ENCODE measurements around the gene DNAH10. TPM values are rescaled to one million over a fixed set of nuclear protein-coding genes. Genes with fewer than 3 reads are reported as not detected.

The DNAH10 gene
- total RNA-seq, 2 donors from 2014 or later: 0.09 to 0.64 TPM

GRCh38 chr12:123853396-123854070 lies 91.4 kb downstream of the DNAH10 start:
- Mint-ChIP-seq H3K4me1 (no peaks in the 10 kb centered on the region), H3K9me3 (no peaks in the 10 kb centered on the region), H3K36me3 (ENCODE audit: low read depth) (no peaks in the 10 kb centered on the region), H3K27ac (no peak overlapping the region), H3K4me3 (no peak overlapping the region), H3K27me3 (ENCODE audit: insufficient read depth) (peaks cover 8% of the 10 kb centered on the region)
- no peak overlapping the region for H3K27ac ChIP-seq (ENCODE audit: low read depth, low read length)
- peak; percentile 30 for DNase-seq
- H3K9ac ChIP-seq (ENCODE audit: extremely low read depth, low read length, poor library complexity, severe bottlenecking): no peak overlapping the region
- WGBS, 2 experiments (ENCODE audit: insufficient coverage in 1 of 2, insufficient read length in 1 of 2): 89 to 90% methylated on average over 22 to 28 of the region's 28 CpGs
- H3K4me1 ChIP-seq (ENCODE audit: control insufficient read depth, insufficient read depth, low read length): no peaks in the 10 kb centered on the region
- no peak overlapping the region for H3K4me3 ChIP-seq (ENCODE audit: low read length)
- no peaks in the 10 kb centered on the region for H3K36me3 ChIP-seq (ENCODE audit: control insufficient read depth, insufficient read depth, low read length)
- H3K9me3 ChIP-seq (ENCODE audit: control insufficient read depth, low read length): no peaks in the 10 kb centered on the region
- no peak for TF ChIP-seq CTCF (conservative IDR thresholded peaks at IDR 0.05)
- no peaks in the 10 kb centered on the region for H3K27me3 ChIP-seq (ENCODE audit: control insufficient read depth, insufficient read depth, low read length, poor library complexity, severe bottlenecking)

- H3K27me3 Mint-ChIP-seq (ENCODE audit: insufficient read depth): peaks cover 8% of the 10 kb centered on the region
- H3K27ac Mint-ChIP-seq: no peak overlapping the region
- Histone ChIP-seq H3K9ac (ENCODE audit: extremely low read depth, low read length, poor library complexity, severe bottlenecking) (no peak overlapping the region), H3K27me3 (ENCODE audit: control insufficient read depth, insufficient read depth, low read length, poor library complexity, severe bottlenecking) (no peaks in the 10 kb centered on the region), H3K4me3 (ENCODE audit: low read length) (no peak overlapping the region), H3K9me3 (ENCODE audit: control insufficient read depth, low read length) (no peaks in the 10 kb centered on the region), H3K36me3 (ENCODE audit: control insufficient read depth, insufficient read depth, low read length) (no peaks in the 10 kb centered on the region), H3K4me1 (ENCODE audit: control insufficient read depth, insufficient read depth, low read length) (no peaks in the 10 kb centered on the region), H3K27ac (ENCODE audit: low read depth, low read length) (no peak overlapping the region)
- no peak overlapping the region for H3K4me3 Mint-ChIP-seq
- no peaks in the 10 kb centered on the region for H3K9me3 Mint-ChIP-seq
- DNase-seq: peak; percentile 26
- no peaks in the 10 kb centered on the region for H3K4me1 Mint-ChIP-seq
- WGBS, 2 experiments (ENCODE audit: insufficient coverage in 1 of 2, insufficient read length in 1 of 2): 78 to 79% methylated on average over 7 of the region's 7 CpGs
- no peak for TF ChIP-seq CTCF (conservative IDR thresholded peaks at IDR 0.05)
- no peaks in the 10 kb centered on the region for H3K36me3 Mint-ChIP-seq (ENCODE audit: low read depth)
Observed at GRCh38 chr12:123854232-123854631, 92.1 kb downstream of the DNAH10 start.

- H3K9me3 ChIP-seq (ENCODE audit: control insufficient read depth, low read length): no peaks in the 10 kb centered on the region
- H3K36me3 Mint-ChIP-seq (ENCODE audit: low read depth): no peaks in the 10 kb centered on the region
- no peaks in the 10 kb centered on the region for H3K36me3 ChIP-seq (ENCODE audit: control insufficient read depth, insufficient read depth, low read length)
- no peak overlapping the region for H3K4me3 Mint-ChIP-seq
- no peaks in the 10 kb centered on the region for H3K4me1 Mint-ChIP-seq
- H3K27me3 Mint-ChIP-seq (ENCODE audit: insufficient read depth): peaks cover 8% of the 10 kb centered on the region
- H3K9me3 Mint-ChIP-seq: no peaks in the 10 kb centered on the region
- H3K27me3 ChIP-seq (ENCODE audit: control insufficient read depth, insufficient read depth, low read length, poor library complexity, severe bottlenecking): no peaks in the 10 kb centered on the region
- no peak overlapping the region for H3K9ac ChIP-seq (ENCODE audit: extremely low read depth, low read length, poor library complexity, severe bottlenecking)
- H3K4me3 ChIP-seq (ENCODE audit: low read length): no peak overlapping the region
- TF ChIP-seq CTCF (conservative IDR thresholded peaks at IDR 0.05): peak; percentile 27
- no peaks in the 10 kb centered on the region for H3K4me1 ChIP-seq (ENCODE audit: control insufficient read depth, insufficient read depth, low read length)
- peak; percentile 63 for DNase-seq
- no peak overlapping the region for H3K27ac ChIP-seq (ENCODE audit: low read depth, low read length)
- 65 to 77% methylated on average over 4 to 6 of the region's 6 CpGs for WGBS, 2 experiments (ENCODE audit: insufficient coverage in 1 of 2, insufficient read length in 1 of 2)
- H3K27ac Mint-ChIP-seq: no peak overlapping the region
Observed at GRCh38 chr12:123854918-123855317, 92.8 kb downstream of the DNAH10 start.
